Right lobe of liver (tissue), 4 donors: ENCODE data around the gene FBLN1.

Experiments used
- CTCF ChIP-seq, 4 donors: fragments of 200-600 bp in 3 of 4; fragments of 450-650 bp in 1 of 4; IDR thresholded peaks; one replicate each; pipeline versions ENCODE4 v1.5.1 to v1.8.0; 2016 to 2022; ENCODE audit warnings: antibody characterized with exemption in 4 of 4, mild to moderate bottlenecking in 2 of 4
- POLR2A ChIP-seq: fragments of 450-650 bp; IDR thresholded peaks from one replicate; pipeline ENCODE4 v1.6.1; 2017; ENCODE audit warnings: antibody characterized with exemption, mild to moderate bottlenecking
- donor health status: DM: no; HTN: no; CAD: no.
- donor health status: DM: no; HTN: no; CAD: no.
- donor health status: DM: no; HTN: yes; CAD: no.

GRCh38 chr22:45608763-45609180 lies 106.1 kb downstream of the FBLN1 start:
- TF ChIP-seq POLR2A = no peak
- no peak for TF ChIP-seq CTCF (IDR thresholded peaks at IDR 0.05)
